ENCODE data around the gene CHST3. TPM values are rescaled to one million over a fixed set of nuclear protein-coding genes. Genes with fewer than 3 reads are reported as not detected.

The CHST3 gene
- total RNA-seq, 4 donors from 2014 or later = 8.6 to 16.9 (median 14.0) TPM

- 48 to 51% methylated on average over 10 to 12 of the region's 12 CpGs for WGBS, 2 donors
- intact Hi-C loops (cut with DNase I) = no loop called here
- Histone ChIP-seq H3K9me3 (no peaks in the 10 kb centered on the region), H3K27me3 (no peaks in the 10 kb centered on the region), H3K27ac (peak overlapping the region; percentile 54 to 78 (median 73)), H3K36me3 (peaks cover 13 to 16% of the 10 kb centered on the region in 2 donors), H3K4me3 (replicated peaks in 1 of 3) (no peak overlapping the region), H3K4me1 (peaks cover 3 to 28% of the 10 kb centered on the region in 2 donors)
- DNase-seq = peak; percentile 48 to 54
- TF ChIP-seq POLR2A (IDR thresholded peaks at IDR 0.05) = no peak
- no peak for TF ChIP-seq CTCF (IDR thresholded peaks at IDR 0.05)
These were observed 45.4 kb downstream of the CHST3 start for GRCh38 chr10:72009425-72010081.

GRCh38 chr10:72010234-72010973 lies 46.2 kb downstream of the CHST3 start:
- no peak for DNase-seq
- intact Hi-C loops (cut with DNase I) = no loop called here
- TF ChIP-seq CTCF (IDR thresholded peaks at IDR 0.05) = no peak
- no peak for TF ChIP-seq POLR2A (IDR thresholded peaks at IDR 0.05)
- no peaks in the 10 kb centered on the region for H3K27me3 ChIP-seq
- peaks cover 3 to 35% of the 10 kb centered on the region in 2 donors for H3K4me1 ChIP-seq
- peak overlapping the region; percentile 54 to 78 (median 73) for H3K27ac ChIP-seq
- H3K36me3 ChIP-seq = peaks cover 13 to 16% of the 10 kb centered on the region in 2 donors
- WGBS, 2 donors = 69 to 84% methylated on average over 6 to 7 of the region's 7 CpGs
- no peak overlapping the region for H3K4me3 ChIP-seq (replicated peaks in 1 of 3)
- no peaks in the 10 kb centered on the region for H3K9me3 ChIP-seq

GRCh38 chr10:72011016-72011415 lies 46.8 kb downstream of the CHST3 start:
- H3K4me1 ChIP-seq = peaks cover 3 to 35% of the 10 kb centered on the region in 2 donors

GRCh38 chr10:72011468-72011867 lies 47.3 kb downstream of the CHST3 start:
- TF ChIP-seq POLR2A (IDR thresholded peaks at IDR 0.05) = no peak
- TF ChIP-seq CTCF (IDR thresholded peaks at IDR 0.05) = no peak
- WGBS, 2 donors = 85 to 92% methylated on average over 8 of the region's 8 CpGs
- no peaks in the 10 kb centered on the region for H3K9me3 ChIP-seq
- intact Hi-C loops (cut with DNase I) = no loop called here
- H3K4me1 ChIP-seq = peaks cover 4 to 37% of the 10 kb centered on the region in 2 donors
- no peak overlapping the region for H3K4me3 ChIP-seq (replicated peaks in 1 of 3)
- H3K27ac ChIP-seq = peak overlapping the region in 1 of 3 donors; percentile 22
- no peak for DNase-seq
- H3K27me3 ChIP-seq = no peaks in the 10 kb centered on the region
- H3K36me3 ChIP-seq = peaks cover 13 to 16% of the 10 kb centered on the region in 2 donors

More at GRCh38 chr10:72011016-72011415, 46.8 kb downstream of the CHST3 start:
- 90 to 94% methylated on average over 9 of the region's 9 CpGs for WGBS, 2 donors
- Histone ChIP-seq H3K27ac (peak overlapping the region in 2 of 3 donors; percentile 22 to 73), H3K27me3 (no peaks in the 10 kb centered on the region), H3K4me3 (replicated peaks in 1 of 3) (no peak overlapping the region), H3K36me3 (peaks cover 13 to 16% of the 10 kb centered on the region in 2 donors), H3K9me3 (no peaks in the 10 kb centered on the region)
- no peak for DNase-seq
- TF ChIP-seq POLR2A (IDR thresholded peaks at IDR 0.05) (no peak), CTCF (IDR thresholded peaks at IDR 0.05) (no peak)
- intact Hi-C loops (cut with DNase I) = no loop called here
